ENCODE data around the gene TTC28. TPM values are rescaled to one million over a fixed set of nuclear protein-coding genes. Genes with fewer than 3 reads are reported as not detected.

The TTC28 gene
- total RNA-seq, 4 donors from 2014 or later, result 35.1 to 138 (median 50.8) TPM

GRCh38 chr22:28129319-28129962 is 550.2 kb downstream of the TTC28 start:
- Histone ChIP-seq H3K27ac (no peak overlapping the region), H3K36me3 (no peaks in the 10 kb centered on the region), H3K9me3 (no peaks in the 10 kb centered on the region), H3K27me3 (no peaks in the 10 kb centered on the region), H3K4me3 (no peak overlapping the region), H3K4me1 (no peaks in the 10 kb centered on the region)
- TF ChIP-seq POLR2A (IDR thresholded peaks at IDR 0.05), result no peak
- TF ChIP-seq POLR2AphosphoS5 (IDR thresholded peaks at IDR 0.05), result no peak
- TF ChIP-seq EP300 (IDR thresholded peaks at IDR 0.05), result no peak
- TF ChIP-seq, protein P1, sequence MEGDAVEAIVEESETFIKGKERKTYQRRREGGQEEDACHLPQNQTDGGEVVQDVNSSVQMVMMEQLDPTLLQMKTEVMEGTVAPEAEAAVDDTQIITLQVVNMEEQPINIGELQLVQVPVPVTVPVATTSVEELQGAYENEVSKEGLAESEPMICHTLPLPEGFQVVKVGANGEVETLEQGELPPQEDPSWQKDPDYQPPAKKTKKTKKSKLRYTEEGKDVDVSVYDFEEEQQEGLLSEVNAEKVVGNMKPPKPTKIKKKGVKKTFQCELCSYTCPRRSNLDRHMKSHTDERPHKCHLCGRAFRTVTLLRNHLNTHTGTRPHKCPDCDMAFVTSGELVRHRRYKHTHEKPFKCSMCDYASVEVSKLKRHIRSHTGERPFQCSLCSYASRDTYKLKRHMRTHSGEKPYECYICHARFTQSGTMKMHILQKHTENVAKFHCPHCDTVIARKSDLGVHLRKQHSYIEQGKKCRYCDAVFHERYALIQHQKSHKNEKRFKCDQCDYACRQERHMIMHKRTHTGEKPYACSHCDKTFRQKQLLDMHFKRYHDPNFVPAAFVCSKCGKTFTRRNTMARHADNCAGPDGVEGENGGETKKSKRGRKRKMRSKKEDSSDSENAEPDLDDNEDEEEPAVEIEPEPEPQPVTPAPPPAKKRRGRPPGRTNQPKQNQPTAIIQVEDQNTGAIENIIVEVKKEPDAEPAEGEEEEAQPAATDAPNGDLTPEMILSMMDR (IDR thresholded peaks at IDR 0.05), result no peak
- WGBS, 2 donors (ENCODE audit: low coverage in 1 of 2), result 94 to 95% methylated on average over 5 to 7 of the region's 7 CpGs
- ATAC-seq, result no peak

DNA sequence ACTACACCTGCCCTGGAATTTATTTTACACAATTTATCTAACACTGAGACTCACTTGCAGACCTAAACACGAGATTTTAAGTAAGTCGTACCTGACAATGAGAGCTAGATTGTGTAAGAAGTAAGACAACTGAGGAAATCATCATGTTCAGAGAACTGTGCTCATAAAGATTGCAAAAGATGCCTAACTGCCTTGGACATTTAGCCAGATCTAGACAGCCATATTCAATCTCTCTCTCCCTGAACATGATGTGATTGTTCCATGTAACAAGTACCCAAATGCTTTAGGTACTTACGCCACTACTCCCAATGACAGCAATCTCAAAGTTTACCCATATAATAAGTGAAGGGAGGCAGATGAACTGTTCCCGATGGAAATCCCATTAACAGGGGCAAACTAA is 550.8 kb downstream of the TTC28 start:
- Histone ChIP-seq H3K9me3 (no peaks in the 10 kb centered on the region), H3K27ac (no peak overlapping the region), H3K4me3 (no peak overlapping the region), H3K27me3 (no peaks in the 10 kb centered on the region), H3K4me1 (no peaks in the 10 kb centered on the region), H3K36me3 (no peaks in the 10 kb centered on the region)
- ATAC-seq, result no peak
- TF ChIP-seq, protein P1 (IDR thresholded peaks at IDR 0.05), result no peak
- TF ChIP-seq POLR2AphosphoS5 (IDR thresholded peaks at IDR 0.05) (no peak), EP300 (IDR thresholded peaks at IDR 0.05) (no peak), POLR2A (IDR thresholded peaks at IDR 0.05) (no peak)
- 91 to 100% methylated on average over 2 to 4 of the region's 4 CpGs for WGBS, 2 donors (ENCODE audit: low coverage in 1 of 2)

- TF ChIP-seq, protein P1 (IDR thresholded peaks at IDR 0.05), result no peak
- TF ChIP-seq POLR2AphosphoS5 (IDR thresholded peaks at IDR 0.05) (no peak), EP300 (IDR thresholded peaks at IDR 0.05) (no peak), POLR2A (IDR thresholded peaks at IDR 0.05) (no peak)
- Histone ChIP-seq H3K9me3 (no peaks in the 10 kb centered on the region), H3K36me3 (no peaks in the 10 kb centered on the region), H3K4me3 (no peak overlapping the region), H3K4me1 (no peaks in the 10 kb centered on the region), H3K27me3 (no peaks in the 10 kb centered on the region), H3K27ac (no peak overlapping the region)
- ATAC-seq, result no peak
- 90 to 100% methylated on average over 2 of the region's 2 CpGs for WGBS, 2 donors (ENCODE audit: low coverage in 1 of 2)
These were observed 553.8 kb downstream of the TTC28 start for GRCh38 chr22:28125799-28126198.

DNA sequence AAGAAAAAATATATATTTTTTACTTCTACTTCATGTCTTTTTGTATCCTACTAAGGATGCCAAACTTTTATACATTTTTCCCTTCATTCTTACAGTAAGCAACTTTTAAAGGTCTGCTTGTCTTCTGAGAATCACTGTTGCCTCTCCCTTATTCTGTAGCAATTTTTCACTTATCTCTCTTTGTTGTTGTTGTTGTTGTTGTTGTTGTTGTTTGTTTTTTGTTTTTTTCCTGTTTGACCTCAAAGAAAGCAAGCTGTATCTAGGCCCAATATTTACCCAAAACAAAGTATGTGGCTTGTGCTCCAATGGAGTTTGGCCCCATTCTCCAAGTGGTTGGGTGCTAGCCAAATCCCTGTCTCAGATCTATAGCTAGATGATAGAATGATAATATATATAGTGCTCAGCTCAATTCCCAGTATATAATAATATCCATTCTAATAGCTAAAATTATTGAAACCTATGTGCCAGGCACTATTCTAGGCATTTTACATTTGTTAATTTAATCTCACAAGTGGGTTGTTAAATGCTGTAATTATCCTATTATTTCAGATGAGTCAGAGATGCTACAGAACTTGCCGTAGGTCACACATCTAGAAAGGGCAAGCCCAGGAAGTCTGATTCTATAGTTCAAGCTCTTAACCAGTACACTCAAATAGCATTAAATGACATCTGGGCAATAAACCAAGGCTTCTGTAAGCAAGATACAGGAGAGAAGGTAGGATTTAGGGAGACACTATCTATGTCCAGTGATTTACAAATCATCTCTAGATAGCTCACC is 555.5 kb downstream of the TTC28 start:
- H3K27me3 ChIP-seq, result no peaks in the 10 kb centered on the region
- WGBS, 2 donors (ENCODE audit: low coverage in 1 of 2), result 86 to 100% methylated on average over 1 of the region's 1 CpG

More for the DNA sequence above, 555.5 kb downstream of the TTC28 start:
- Histone ChIP-seq H3K4me1 (no peaks in the 10 kb centered on the region), H3K36me3 (no peaks in the 10 kb centered on the region), H3K4me3 (no peak overlapping the region), H3K9me3 (no peaks in the 10 kb centered on the region), H3K27ac (no peak overlapping the region)
- TF ChIP-seq, protein P1 (IDR thresholded peaks at IDR 0.05), result no peak
- no peak for TF ChIP-seq POLR2AphosphoS5 (IDR thresholded peaks at IDR 0.05)
- TF ChIP-seq POLR2A (IDR thresholded peaks at IDR 0.05), result no peak
- no peak for TF ChIP-seq EP300 (IDR thresholded peaks at IDR 0.05)
- no peak for ATAC-seq

Measured in gastroesophageal sphincter (tissue), 4 donors.